K562 treated with DMSO at 1 percent for 12 hours (cell line): ENCODE measurements around the gene TAAR8. TPM values are rescaled to one million over a fixed set of nuclear protein-coding genes. Genes with fewer than 3 reads are reported as not detected.

Experiments used
- total RNA-seq: library from RNA; unstranded; fragments of 300-600 nt; gene quantifications from 2 replicates; pipeline ENCODE4 v1.2.3, GENCODE V29; 2022; ENCODE audit not compliant: insufficient read depth

TAAR8 gene, protein sequence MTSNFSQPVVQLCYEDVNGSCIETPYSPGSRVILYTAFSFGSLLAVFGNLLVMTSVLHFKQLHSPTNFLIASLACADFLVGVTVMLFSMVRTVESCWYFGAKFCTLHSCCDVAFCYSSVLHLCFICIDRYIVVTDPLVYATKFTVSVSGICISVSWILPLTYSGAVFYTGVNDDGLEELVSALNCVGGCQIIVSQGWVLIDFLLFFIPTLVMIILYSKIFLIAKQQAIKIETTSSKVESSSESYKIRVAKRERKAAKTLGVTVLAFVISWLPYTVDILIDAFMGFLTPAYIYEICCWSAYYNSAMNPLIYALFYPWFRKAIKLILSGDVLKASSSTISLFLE
- not detected in 2 replicates for total RNA-seq

DNA sequence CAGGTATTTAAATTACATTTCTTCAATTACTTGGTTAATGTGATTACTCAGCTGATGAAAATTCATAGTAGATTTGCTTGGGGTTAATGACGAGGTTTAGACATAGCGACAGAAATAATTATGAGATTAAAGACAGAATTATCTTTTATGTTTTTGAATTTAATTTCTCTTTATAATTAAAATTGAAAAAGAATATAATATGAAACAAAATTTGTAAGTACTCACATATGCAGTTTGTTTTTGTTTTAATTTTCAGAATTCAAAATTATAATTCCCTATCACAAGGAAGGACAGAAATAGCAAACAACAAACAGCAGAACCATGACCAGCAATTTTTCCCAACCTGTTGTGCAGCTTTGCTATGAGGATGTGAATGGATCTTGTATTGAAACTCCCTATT, at the start of gene TAAR8:
Gene TAAR8, plus strand, starts transcription at position 301 of the 400 bp plus-strand sequence. Its CDS starts 21 bp downstream, at position 322.

DNA sequence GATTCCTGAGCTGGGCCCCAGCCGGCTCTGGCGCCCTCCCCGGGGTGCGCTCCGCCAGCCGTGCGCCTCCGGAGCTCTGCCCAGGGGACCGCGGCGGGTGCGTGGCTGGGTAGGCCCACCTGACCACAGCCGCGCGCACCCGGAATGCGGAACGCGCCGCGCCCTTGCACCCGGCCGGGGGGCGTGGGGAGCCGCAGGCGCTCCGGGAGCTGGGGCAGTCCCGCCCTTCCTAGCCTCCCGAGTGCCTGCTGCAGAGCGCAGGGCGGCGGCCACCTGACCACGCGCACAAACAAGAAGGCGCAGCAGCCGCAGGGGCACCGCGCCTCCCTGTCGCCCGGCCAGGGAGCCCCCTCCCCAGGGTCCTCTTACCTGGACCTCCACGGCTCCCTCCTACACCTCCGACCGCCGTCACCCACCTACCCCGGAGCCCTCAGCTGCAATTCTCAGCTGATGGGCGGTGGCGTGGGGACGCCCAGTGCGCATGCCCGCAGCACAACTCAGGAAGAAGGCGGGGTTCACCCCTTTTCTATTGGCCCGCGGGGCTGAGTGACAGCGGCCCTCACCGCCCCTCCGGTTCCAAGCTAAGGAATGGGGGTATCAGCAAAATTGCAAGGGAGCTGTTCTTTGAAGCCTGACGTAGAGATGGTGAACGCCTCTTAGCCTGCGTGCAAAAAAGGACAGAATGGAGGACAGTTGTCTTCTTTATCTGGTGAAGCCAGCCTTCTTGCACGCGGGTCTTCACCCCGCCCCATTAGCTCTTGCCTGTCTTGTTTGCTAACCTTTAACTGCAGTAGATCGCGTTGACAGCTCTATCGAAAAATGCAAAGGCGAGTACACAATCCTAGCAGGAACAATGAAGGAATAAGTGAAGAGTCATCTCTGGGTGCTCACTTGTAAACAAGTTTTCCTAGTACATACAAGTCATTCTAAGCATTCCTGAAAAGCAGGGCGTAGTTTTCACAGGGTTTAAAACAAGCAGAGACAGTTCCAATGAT, 39.5 kb upstream of the TAAR8 start, which contains the start of gene STX7:
Gene STX7, minus strand, starts transcription at position 479 of the 995 bp plus-strand sequence. CDS start 9,586 bp downstream, outside the sequence.

DNA sequence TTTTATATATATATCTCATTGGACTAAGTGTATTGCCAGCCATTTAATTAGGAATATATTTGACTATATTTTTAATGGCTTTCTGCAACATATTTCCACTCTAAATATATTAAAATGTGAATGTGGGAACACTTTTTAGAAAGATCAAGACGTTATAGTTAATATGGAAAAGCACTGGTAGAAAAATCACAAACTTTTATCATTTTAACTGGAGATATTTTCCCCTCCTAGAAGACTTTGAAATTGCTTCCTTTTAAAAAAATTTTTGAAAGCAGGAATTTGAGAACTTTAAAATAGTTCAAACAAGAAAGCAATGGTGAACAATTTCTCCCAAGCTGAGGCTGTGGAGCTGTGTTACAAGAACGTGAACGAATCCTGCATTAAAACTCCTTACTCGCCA, 14.5 kb upstream of the TAAR8 start, which contains the start of gene TAAR9:
Gene TAAR9, plus strand, starts transcription at position 301 of the 400 bp plus-strand sequence. Its CDS starts 13 bp downstream, at position 314.

DNA sequence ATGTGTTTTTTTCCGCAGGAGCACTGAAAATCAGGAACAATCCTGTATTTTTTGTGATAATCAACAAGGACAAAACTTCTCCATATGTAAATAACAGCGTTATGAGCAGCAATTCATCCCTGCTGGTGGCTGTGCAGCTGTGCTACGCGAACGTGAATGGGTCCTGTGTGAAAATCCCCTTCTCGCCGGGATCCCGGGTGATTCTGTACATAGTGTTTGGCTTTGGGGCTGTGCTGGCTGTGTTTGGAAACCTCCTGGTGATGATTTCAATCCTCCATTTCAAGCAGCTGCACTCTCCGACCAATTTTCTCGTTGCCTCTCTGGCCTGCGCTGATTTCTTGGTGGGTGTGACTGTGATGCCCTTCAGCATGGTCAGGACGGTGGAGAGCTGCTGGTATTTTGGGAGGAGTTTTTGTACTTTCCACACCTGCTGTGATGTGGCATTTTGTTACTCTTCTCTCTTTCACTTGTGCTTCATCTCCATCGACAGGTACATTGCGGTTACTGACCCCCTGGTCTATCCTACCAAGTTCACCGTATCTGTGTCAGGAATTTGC, 17.8 kb downstream of the TAAR8 start, which contains the start of gene TAAR6:
Gene TAAR6, plus strand, starts transcription at position 102 of the 557 bp plus-strand sequence. Its CDS starts 0 bp downstream, at position 102.

DNA sequence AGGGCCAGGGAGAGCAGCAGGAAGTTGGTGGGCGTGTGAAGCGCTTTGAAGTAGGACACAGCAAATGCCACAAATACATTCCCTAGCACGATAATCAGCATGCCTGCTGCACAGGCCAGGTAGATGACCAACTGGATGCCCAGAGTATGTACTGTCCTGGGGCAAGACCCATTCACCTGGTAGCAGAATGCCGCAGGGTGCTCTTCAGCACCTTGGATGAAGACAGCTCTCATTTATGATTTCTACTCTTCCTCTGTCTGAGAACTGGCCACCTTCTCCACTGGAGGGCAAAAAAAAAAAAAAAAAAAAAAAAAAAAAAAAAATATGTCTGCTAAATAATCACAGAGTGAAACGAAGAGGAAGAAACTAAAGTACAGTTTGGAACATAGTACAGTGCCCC, 37.0 kb downstream of the TAAR8 start, which contains the start of gene TAAR5:
Gene TAAR5, minus strand, starts transcription at position 288 of the 400 bp plus-strand sequence. Its CDS starts 55 bp downstream, at position 233.

Other genes with a start within 250 kb of the TAAR8 start
- not detected in 2 replicates for gene MOXD1, start 151.2 kb upstream of the TAAR8 start, total RNA-seq
- gene STX7, start 39.6 kb upstream of the TAAR8 start, total RNA-seq = 10.3 and 26.9 TPM in 2 replicates
- not detected in 2 replicates for gene TAAR9, start 14.4 kb upstream of the TAAR8 start, total RNA-seq
- gene TAAR6, start 17.6 kb downstream of the TAAR8 start, total RNA-seq = not detected in 2 replicates
- not detected in 2 replicates for gene TAAR5, start 37.1 kb downstream of the TAAR8 start, total RNA-seq
- not detected in 2 replicates for gene TAAR2, start 71.6 kb downstream of the TAAR8 start, total RNA-seq
- not detected in 2 replicates for gene TAAR1, start 106.5 kb downstream of the TAAR8 start, total RNA-seq
- not detected in 2 replicates for gene VNN1, start 161.4 kb downstream of the TAAR8 start, total RNA-seq
- gene VNN2, start 205.2 kb downstream of the TAAR8 start, total RNA-seq = 0.99 TPM in 1 of 2 replicates, not detected in the other
- gene SLC18B1, start 246.0 kb downstream of the TAAR8 start, total RNA-seq = 9.0 and 18.7 TPM in 2 replicates